NCI-H774 (cell line): ENCODE results near the gene NOS1AP.

Experiments
- DNase-seq: peaks from one replicate; lab custom pipeline; 2025; lab: John Stamatoyannopoulos, UW

Gene NOS1AP

DNA sequence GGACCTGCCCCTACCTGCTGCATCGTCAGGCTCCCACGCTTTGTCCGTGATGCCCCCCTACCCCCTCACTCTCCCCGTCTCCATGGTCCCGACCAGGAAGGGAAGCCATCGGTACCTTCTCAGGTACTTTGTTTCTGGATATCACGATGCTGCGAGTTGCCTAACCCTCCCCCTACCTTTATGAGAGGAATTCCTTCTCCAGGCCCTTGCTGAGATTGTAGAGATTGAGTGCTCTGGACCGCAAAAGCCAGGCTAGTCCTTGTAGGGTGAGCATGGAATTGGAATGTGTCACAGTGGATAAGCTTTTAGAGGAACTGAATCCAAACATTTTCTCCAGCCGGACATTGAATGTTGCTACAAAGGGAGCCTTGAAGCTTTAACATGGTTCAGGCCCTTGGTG lies 298.3 kb downstream of the NOS1AP start:
- DNase-seq, result no peak

DNA sequence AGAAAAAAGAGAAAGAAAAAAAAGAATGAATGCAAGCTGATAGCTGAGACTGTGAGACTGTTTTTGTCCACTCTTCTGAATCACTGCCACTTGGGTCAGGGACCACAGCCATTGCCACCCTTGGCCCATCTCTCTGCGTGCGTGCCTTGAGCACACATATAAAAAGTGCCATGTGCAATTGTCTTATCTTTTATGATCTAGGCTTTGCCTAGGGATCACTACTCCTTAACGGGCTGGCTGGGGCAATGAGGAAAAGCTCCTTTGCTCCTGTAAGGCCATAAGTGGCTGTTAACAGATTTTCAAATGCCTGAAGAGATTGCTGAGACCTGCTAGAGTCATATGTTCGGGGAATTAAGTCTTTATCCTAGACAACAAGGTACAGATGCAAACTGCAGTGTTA lies 299.0 kb downstream of the NOS1AP start:
- no peak for DNase-seq

DNA sequence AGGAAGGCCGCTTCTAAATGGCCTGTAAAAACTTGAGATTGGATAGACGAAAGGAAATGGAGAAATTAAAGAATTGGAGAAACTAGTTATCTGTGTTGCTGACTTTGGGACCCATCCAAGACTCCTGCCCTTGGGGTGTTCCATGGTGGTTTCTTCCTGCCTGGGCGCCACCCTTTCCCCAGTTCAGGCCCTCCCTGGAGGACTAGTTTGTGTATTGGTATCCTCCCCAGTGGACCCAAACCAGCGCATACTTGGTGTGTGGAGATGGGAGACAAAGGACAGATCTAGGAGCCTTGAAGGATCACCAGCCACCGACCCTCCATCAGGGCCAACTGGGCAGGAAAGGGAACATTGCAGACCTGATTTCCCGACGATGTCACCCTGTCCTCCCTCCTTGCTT lies 300.1 kb downstream of the NOS1AP start:
- DNase-seq, result no peak

DNA sequence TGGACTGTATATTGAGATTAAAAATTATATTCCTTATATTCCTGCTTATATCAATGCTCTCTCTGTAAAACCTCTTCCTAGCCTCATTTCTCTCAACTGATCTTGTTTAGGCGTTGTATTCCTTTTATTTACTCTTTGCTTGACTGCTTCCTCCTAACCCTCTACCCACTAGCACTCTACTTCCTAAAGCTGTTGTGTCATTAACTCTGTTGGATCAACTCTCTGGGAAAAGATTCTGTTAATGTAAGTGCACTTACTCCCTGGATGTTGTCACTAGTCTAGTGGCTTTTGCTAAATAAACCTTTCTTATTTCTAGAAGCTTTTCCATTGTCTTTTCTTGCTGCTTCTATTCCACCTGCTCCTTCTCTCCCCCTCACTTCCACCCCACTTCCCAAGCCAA lies 300.7 kb downstream of the NOS1AP start:
- no peak for DNase-seq

DNA sequence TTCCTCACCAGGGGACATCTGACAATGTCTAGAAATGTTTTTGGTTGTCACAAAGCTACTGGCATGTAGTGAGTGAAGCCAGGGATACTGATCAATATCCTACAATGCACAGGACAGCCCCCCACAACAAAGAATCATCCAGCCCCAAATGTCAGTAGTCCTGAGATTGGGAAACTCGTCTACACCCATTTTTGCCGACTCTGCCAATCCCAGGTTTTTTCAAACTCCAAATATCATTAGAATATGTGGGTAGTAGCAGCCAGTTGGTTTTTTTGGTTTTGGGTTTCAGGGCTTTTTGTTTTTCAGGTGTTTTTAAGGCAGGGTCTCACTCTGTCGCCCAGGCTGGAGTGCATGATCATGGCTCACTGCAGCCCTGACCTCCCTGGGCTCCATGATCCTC lies 301.2 kb downstream of the NOS1AP start:
- no peak for DNase-seq

DNA sequence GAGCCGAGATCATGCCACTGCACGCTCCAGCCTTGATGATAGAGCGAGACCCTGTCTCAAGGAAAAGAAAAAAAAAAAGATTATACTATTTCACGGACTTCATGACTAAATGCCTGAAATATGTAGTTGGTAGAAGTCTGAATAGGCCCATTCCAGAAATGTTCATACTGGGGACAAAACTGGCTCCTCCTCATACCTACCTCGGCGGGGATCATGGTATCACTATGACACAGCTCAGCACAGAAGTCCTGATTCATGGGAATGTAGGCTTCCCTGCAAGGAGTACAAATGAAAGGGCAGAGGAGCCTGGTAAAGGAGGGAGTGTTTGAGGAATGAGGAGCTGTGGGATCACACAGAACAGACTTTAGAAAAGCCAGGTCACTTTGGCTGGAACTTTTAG lies 302.1 kb downstream of the NOS1AP start:
- DNase-seq, result no peak

DNA sequence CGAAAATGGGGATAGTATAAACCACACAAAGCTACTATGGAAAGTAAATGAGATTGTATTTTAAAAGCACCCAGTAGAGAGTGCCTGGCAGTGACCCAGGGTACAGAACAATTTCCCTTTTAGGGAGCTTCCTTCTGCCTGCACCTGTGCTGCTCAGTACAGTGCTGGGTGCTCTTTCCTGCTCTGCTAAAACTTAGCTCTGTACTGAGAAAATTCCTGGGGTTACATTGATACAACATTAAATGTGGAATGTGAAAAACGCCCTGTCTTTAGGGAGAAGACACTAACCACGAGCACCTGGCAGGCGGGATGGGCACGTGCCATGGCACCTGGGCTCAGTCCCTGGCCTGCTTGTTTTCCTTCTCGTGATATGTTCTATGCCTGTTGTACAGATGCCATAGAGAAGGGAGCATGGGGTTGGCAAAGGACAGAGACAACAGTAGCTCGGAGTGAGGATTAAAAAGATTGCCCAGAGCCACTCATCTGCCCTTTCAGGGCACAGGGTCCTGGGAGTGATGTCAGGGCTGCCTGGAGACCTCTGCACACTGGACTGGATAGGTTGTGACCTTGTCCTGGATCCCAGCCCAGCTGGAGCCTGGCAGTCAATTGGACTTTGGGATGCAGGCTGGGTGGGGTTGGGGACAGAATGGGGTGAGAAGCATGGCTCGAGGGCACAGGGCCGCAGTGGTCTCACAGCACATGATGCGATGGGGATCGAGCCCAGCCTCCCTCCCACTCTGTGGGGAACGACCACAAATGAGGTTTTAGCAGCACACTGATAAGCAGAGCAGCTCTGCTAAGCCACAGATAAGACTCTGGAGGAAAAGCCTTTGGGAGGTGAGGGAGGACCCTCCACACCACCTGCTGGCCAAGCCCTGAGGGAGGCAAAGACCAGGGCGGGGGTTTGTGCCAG lies 302.9 kb downstream of the NOS1AP start:
- DNase-seq, result no peak

DNA sequence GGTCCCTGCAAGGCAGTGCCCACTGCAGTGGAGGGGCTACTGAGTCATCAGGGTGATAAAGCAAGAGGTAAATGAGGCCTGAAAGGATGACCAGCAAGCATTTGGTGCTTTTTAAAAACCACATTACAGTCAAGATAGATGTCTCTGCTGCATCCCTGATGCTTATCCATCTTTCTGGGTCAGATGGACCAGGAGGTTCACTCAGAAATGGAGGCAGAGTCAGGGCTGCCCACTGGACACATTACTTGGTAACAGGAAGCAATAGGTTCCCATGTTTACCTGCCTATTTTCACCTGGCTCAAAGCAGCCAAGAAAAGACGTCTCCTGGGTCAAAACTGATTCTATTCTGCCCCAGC lies 303.6 kb downstream of the NOS1AP start:
- DNase-seq, result no peak

DNA sequence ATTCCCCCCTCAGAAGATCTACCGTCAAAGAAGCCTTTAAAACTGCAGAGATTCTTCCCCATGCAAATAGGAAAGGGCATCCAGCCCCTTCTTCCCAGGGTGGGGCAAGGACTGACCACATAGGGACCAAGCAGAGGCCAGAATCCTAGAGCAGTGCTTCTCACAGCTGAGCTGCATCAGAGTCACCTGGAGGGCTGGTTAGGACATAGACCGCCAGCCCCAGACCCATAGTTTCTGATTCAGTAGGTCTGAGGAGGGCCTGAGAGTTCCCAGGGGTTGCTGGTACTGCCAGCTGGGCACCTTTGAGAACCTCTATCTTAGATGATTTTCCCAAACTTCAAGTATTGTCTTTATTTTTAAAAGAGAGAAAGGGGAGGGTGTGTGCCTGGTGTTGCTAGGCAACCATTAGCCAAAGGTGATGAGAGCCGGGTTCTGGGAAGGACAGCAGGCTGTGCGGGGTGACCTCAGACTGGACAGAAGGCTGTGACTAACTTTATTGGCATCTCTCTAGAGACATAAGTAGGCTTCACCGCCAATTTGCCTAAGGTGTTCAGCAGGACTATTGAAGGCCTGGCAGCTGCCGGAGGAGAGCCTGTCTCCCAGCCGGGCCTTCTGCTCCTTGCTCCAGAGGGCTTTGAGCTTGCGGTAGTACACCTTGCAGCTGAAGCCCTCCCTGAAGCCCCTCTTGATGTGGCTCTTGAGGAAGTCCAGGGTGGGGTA lies 304.2 kb downstream of the NOS1AP start:
- no peak for DNase-seq

DNA sequence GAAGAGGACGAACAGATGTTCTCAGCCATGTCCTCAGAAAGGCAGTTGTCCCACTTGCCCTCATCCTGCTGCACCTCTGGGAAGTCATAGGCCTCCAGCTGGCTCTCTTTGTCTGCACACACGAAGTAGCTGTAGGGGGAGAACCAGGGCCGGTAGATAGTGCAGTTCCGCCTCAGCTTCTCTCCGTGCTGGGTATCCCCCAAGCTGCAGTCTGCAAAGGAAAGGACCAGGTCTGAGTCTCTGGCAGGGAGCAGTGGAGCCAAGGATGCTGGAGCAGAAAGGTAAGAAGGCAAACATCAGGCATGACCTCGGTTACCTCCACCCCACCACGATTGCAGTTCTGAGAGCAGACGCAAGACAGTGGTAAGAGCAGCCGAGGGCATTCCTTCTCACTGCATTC lies 304.9 kb downstream of the NOS1AP start:
- no peak for DNase-seq

DNA sequence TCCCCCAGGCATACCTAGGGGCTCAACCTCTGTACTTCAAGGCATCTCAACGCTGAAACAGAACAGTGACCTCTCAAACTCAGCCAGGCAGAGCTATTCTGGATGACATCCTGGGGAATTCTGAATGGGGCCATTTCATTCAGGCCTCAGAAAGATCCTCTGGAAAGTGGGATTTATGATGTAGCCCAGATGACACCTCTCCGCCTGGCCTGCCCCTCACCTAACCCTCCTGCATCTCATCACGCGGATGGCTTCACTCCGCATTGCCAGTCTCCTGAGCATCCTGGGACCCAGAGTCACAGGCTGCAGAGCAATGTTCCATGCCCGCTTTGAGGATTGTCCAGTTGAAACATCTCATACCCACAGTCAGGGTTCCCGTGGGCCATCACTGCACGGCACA lies 306.0 kb downstream of the NOS1AP start:
- no peak for DNase-seq

DNA sequence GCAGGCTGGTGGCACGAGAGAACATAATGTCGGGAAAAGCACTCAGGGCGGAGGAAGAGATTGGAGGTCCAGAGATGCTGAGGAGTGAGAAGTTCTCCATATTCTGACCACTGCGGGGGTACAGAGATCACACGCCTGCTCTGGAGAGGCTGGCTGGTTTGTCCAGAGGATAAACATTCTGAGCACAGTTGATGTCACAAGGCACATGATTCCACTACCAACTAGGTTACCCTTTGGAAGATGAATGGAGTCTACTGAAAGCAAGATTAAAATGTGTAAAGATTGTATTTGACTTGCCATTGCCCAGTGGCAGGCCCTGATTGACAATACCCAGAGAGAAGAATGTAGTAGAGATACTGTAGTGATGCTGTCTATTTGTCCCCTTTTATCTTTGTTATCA lies 307.2 kb downstream of the NOS1AP start, which contains the start of gene SPATA46:
Gene SPATA46 (minus strand): TSS at position 164 of the 400 bp plus-strand sequence. CDS start 64 bp downstream, at position 100.
- no peak for DNase-seq

DNA sequence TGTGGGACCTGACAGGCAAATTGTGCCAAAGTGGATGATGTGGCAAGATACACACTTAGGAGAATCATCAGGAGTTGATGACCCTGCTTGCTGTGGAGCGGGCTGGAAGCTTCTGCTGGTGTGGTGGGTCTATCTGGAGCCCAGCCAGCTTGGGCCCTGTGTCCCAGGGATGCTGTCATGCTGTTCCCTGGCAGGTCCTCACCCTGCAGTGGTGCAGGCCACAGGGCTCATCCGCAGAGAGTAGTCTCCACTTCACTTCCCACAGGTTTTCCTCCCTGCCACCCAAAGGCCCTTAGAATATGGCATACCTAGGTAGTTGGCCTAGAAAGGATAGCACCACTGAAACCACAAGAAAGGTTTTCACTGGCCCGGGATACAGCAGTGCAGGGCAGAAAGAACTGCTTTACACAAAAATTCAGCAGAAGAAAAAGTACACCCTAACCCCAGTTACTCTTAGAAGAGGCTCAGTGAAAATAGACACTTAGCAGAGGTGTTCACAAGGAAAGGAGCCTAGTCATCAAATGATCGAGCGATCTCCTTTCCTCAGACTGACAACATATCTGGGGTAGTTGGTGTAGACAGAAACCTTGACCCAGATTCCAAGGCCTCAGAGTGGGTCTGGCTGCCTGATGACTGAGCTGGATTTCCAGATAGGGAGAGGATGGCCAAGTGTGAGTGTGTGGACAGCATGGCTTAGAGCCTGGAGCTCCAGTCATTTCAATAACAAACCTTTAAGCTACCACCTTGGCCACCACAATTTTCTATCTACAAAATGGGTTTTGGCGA lies 310.8 kb downstream of the NOS1AP start:
- no peak for DNase-seq

DNA sequence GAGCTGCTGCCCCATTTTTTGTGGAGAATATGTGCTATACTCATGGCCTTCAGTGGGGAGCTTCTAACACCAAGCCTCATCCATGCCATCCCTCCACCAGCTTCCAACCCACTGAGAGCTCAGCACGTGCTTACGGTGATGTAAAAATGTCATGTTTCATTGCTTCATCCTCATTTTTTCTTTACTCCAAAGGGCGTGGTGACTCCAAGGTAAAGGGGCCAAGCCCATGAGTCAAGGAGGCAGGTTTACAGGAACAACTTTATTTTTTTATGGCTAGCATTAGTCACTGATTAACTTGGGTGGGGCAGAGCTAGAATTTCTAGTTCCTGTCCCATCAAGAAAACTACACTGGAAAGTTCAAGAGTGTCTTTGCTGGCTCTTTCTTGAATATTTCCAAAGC lies 311.9 kb downstream of the NOS1AP start, which contains the start of gene C1orf226:
Gene C1orf226 (plus strand): TSS at position 346 of the 400 bp plus-strand sequence. CDS start 174 bp downstream, outside the sequence.
- DNase-seq, result no peak

DNA sequence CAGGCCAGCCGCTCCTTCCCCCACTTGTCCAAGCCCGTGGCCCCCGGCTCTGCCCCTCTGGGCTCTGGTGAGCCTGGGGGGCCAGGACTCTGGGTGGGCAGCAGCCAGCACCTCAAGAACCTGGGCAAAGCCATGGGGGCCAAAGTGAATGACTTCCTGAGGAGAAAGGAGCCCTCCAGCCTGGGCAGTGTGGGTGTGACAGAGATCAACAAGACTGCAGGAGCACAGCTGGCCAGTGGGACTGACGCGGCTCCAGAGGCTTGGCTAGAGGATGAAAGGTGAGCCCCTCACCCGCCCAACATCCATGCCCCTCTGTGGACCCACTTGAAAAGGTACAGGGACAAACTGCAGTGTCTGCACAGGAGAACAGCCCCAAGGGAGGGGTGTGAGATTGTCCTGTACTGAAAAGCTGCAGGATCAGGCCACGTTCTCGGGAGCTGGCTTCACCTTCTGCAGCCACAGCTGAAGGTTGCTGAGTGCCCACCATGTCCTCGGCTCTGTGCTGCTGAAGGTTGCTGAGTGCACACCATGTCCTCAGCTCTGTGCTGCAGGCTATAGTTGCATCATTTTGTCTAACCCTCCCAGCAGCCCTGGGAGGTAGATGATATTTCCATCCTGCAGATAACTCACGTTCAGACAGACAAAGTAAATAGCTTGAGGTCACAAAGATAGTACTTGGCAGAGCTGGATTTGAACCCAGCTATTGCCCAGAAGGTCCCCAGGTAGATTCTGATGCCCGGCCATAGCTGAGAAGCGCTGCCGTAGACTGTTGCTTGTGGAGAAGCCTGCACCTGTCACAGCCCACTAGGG lies 312.7 kb downstream of the NOS1AP start:
- DNase-seq, result no peak

DNA sequence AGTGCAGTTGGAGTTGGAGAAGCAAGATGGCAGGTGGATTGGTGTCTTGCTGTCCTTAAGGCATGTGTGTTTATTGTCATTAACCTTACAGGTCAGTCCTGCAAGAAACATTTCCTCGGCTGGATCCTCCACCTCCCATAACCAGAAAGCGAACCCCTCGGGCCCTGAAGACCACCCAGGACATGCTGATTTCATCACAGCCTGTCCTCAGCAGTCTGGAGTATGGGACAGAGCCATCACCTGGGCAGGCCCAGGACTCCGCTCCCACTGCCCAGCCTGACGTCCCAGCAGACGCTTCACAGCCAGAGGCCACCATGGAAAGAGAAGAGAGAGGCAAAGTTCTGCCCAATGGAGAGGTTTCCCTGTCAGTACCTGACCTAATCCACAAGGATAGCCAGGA lies 313.6 kb downstream of the NOS1AP start:
- no peak for DNase-seq

DNA sequence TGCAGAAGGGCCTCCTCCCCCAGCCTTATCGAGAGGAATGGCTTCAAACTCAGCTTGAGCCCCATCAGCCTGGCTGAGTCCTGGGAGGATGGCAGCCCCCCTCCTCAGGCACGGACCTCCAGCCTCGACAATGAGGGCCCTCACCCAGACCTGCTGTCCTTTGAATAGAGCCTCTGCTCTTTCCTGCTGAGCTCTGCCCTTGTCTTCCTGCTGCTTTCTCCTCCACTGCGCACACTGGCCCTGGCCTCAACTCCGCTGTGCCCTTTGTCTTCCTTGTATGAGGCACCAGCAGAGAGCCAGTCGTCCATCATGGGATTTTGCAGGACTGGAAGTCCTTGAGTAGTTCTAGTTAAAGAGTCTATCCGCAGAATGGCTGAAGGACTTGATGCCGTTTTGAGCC lies 314.0 kb downstream of the NOS1AP start:
- no peak for DNase-seq

DNA sequence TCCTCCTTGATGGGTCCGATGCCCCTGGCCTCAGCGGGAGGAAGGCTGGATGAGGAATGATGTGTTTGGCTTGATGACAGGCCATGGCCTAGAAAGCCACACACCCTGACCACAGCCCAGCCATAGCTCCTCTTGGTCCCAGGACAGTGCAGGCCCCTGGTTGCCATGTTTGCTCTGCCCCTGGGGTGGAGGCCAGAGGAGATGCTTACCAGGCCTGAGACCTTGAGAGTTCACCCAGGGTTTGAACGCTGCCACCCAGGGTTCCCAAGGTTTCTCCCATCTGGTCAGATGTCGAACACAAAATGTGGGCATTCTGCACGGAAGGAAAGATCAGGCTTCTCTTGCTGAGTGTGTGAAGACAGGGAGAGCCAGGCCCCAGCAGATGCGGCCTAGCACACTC lies 314.6 kb downstream of the NOS1AP start:
- DNase-seq, result no peak

DNA sequence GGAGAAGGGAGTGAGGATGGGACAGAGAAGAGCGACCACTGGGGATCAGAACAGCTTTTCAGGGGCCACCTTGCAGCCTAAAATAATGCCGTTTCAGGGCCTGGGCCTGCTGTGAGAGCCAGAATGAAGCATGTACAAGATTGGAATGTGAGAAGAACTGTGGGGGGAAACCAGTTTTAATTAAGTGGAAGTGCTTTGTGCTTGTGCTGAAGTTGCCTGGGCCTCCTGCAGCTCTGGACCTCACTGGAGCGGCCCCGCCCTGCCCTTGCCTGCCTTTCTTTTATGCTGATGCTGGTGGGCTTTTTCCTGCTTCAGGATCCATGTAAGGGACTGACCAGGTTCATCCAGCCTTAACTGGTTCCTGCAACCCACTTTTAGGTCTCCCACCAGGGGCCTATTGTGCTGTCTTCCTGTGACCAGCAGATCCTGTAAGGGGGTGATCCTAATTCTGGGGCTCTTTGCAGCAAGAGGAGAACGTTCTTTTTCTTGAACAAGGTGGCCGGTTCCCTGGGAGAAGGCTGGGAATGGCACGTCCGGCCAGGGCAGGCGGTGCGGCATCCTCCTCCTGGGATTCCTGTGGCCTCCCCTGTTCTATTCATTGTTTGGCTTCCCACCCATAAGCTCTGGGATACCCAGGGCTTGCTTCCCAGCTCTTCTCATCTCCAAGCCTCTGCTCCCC lies 315.2 kb downstream of the NOS1AP start:
- no peak for DNase-seq

DNA sequence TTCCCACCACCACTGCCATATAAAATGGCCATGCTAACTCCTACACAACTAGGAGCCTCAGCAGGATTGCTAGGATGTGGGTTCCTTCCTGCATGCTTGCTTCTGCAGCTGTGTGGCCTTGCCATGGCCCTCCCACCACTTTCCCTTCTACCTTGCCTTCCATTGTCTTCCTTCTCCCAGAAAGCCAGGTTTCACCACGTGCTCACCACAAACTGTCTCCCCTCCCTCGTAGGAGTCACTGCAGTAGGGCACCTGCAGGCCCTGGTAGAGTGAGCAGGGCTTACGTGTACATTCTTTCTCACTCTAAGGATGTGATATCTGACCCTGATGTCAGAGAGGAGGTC lies 315.8 kb downstream of the NOS1AP start:
- no peak for DNase-seq

DNA sequence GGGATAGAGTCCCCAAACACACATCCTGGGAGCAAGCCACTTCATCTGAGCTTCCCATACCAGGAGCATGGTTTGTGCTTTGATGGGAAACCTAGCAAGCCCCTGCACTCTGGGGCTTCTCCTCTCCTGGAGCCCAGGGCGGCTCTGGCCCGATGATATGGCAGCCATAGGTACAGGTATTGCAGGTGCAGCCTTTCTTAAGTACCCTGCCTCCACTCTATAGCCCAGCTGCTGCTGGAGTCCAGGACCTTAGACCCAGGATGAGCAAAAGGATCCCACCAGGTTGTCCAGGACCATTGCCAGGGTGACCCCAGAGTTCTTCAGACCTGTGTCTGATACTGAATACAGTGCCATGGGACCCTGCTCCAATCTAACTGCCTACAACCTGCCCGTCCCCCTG lies 316.2 kb downstream of the NOS1AP start:
- DNase-seq, result no peak
